GM21529 (cell line): ENCODE data around the gene TNFRSF4.

Experiments used
- ATAC-seq: cut with Tn5 transposase; IDR thresholded peaks from one replicate; pipeline ENCODE4 v1.9.1; 2021; ENCODE audit not compliant: unreplicated experiment

TNFRSF4 gene

GRCh38 chr1:1245817-1246576 lies 32.0 kb upstream of the TNFRSF4 start:
- ATAC-seq, result no peak

GRCh38 chr1:1245178-1245816 lies 31.3 kb upstream of the TNFRSF4 start:
- ATAC-seq, result no peak

GRCh38 chr1:1244192-1244811 lies 30.3 kb upstream of the TNFRSF4 start:
- no peak for ATAC-seq

GRCh38 chr1:1243807-1244191 lies 29.8 kb upstream of the TNFRSF4 start:
- ATAC-seq, result no peak

GRCh38 chr1:1243266-1243660 lies 29.3 kb upstream of the TNFRSF4 start:
- no peak for ATAC-seq

- ATAC-seq, result no peak
Measured at GRCh38 chr1:1242461-1243265, 28.7 kb upstream of the TNFRSF4 start.

- no peak for ATAC-seq
Measured at GRCh38 chr1:1241588-1242219, 27.8 kb upstream of the TNFRSF4 start.

- ATAC-seq, result no peak
Measured at GRCh38 chr1:1240822-1241587, 27.1 kb upstream of the TNFRSF4 start.

GRCh38 chr1:1240348-1240732 lies 26.4 kb upstream of the TNFRSF4 start:
- no peak for ATAC-seq

GRCh38 chr1:1239614-1240347 lies 25.8 kb upstream of the TNFRSF4 start:
- no peak for ATAC-seq

- no peak for ATAC-seq
Measured at GRCh38 chr1:1239227-1239613, 25.3 kb upstream of the TNFRSF4 start.

- ATAC-seq, result no peak
Measured at GRCh38 chr1:1238702-1239178, 24.8 kb upstream of the TNFRSF4 start.

- no peak for ATAC-seq
Measured at GRCh38 chr1:1237874-1238701, 24.1 kb upstream of the TNFRSF4 start.

GRCh38 chr1:1236945-1237873 lies 23.3 kb upstream of the TNFRSF4 start:
- ATAC-seq, result no peak

GRCh38 chr1:1236176-1236763 lies 22.3 kb upstream of the TNFRSF4 start:
- ATAC-seq, result no peak

GRCh38 chr1:1235016-1235744 lies 21.2 kb upstream of the TNFRSF4 start:
- no peak for ATAC-seq
